OCI-LY7 (cell line): ENCODE results near the gene B3GLCT. TPM values are rescaled to one million over a fixed set of nuclear protein-coding genes. Genes with fewer than 3 reads are reported as not detected.

Experiments
- BruUV-seq: library from RNA; stranded (reverse); fragments of 400-500 nt; replicated peaks from 2 replicates; lab custom pipeline; 2021; lab: Mats Ljungman, UMichigan
- CTCF ChIA-PET: fragments of 300-600 bp; sonication (Branson Sonifier 250); formaldehyde crosslinking; loops from one replicate; lab custom pipeline; 2022; ENCODE audit warnings: antibody characterized with exemption; ENCODE audit not compliant: unreplicated experiment; lab: Charles Lee
- POLR2A ChIA-PET: fragments of 300-600 bp; sonication (Branson Sonifier 250); formaldehyde crosslinking; loops from one replicate; lab custom pipeline; 2022; ENCODE audit warnings: antibody characterized with exemption; lab: Charles Lee
- DNase-seq: peaks from one replicate; pipeline ENCODE4 v3.0.0-alpha.2; 2015; ENCODE audit warnings: low spot score
- H2AFZ ChIP-seq: fragments of 200-600 bp; sonication (generic), shearing (Covaris generic); 2 replicates; pipeline ENCODE4 v1.6.1; 2014; ENCODE audit warnings: mild to moderate bottlenecking, antibody characterized with exemption, low read length, moderate library complexity
- H3K27ac ChIP-seq: fragments of 200-600 bp; sonication (generic); 2 replicates; pipeline ENCODE4 v1.5.1; 2014; ENCODE audit warnings: mixed run types, low read depth, mild to moderate bottlenecking, moderate library complexity, low read length, inconsistent platforms; ENCODE audit not compliant: poor library complexity, severe bottlenecking
- H3K36me3 ChIP-seq: fragments of 200-600 bp; sonication (generic); 2 replicates; pipeline ENCODE4 v1.6.1; 2014; ENCODE audit warnings: mild to moderate bottlenecking, antibody characterized with exemption, low read length, moderate library complexity, mixed read lengths; ENCODE audit not compliant: insufficient read depth
- H3K4me1 ChIP-seq: fragments of 200-600 bp; sonication (generic); 2 replicates; pipeline ENCODE4 v1.5.1; 2014; ENCODE audit warnings: mild to moderate bottlenecking, low read length; ENCODE audit not compliant: insufficient read depth, poor library complexity, severe bottlenecking
- H3K4me2 ChIP-seq: fragments of 200-600 bp; sonication (generic); 2 replicates; pipeline ENCODE4 v1.6.1; 2014; ENCODE audit warnings: mild to moderate bottlenecking, low read length
- H3K4me3 ChIP-seq: fragments of 200-600 bp; sonication (generic); 2 replicates; pipeline ENCODE4 v1.5.1; 2014; ENCODE audit warnings: mild to moderate bottlenecking, low read depth, low read length; ENCODE audit not compliant: poor library complexity, severe bottlenecking
- H3K79me2 ChIP-seq: fragments of 200-600 bp; sonication (generic); 2 replicates; pipeline ENCODE4 v1.6.1; 2016; ENCODE audit warnings: low read depth, mild to moderate bottlenecking, low read length, moderate library complexity, mixed read lengths; ENCODE audit not compliant: insufficient read depth
- H3K9me2 ChIP-seq: fragments of 200-600 bp; sonication (generic); 2 replicates; pipeline ENCODE4 v1.6.1; 2016; ENCODE audit warnings: mild to moderate bottlenecking, low read length, mixed read lengths; ENCODE audit not compliant: insufficient read depth
- H3K9me3 ChIP-seq: fragments of 200-600 bp; sonication (generic); 2 replicates; pipeline ENCODE4 v1.6.1; 2014; ENCODE audit warnings: mild to moderate bottlenecking, mixed run types, low read length, mixed read lengths
- H4K20me1 ChIP-seq: fragments of 200-600 bp; sonication (generic); 2 replicates; pipeline ENCODE4 v1.6.1; 2014; ENCODE audit warnings: mild to moderate bottlenecking, antibody characterized with exemption, low read length, moderate library complexity, mixed read lengths; ENCODE audit not compliant: insufficient read depth
- EZH2phosphoT487 ChIP-seq: fragments of 200-600 bp; sonication (generic); IDR thresholded peaks from 2 replicates; pipeline ENCODE4 v1.6.1; 2018; ENCODE audit warnings: low read depth, borderline replicate concordance, mild to moderate bottlenecking, mixed run types, antibody characterized with exemption, low read length, moderate library complexity, mixed read lengths
- intact Hi-C: fragments of 100-400 bp; cut with micrococcal nuclease; formaldehyde crosslinking; loops from one replicate; pipeline ENCODE4 v1.10.0; 2022; ENCODE audit not compliant: unreplicated experiment
- total RNA-seq, 2 experiments: library from RNA; depleted of rRNA in 1 of 2; stranded (reverse); fragments of >200 nt in 1 of 2; shearing (Covaris generic) in 1 of 2; gene quantifications; 2 replicates each; pipeline ENCODE4 v1.2.3, GENCODE V29; 2014 to 2022
- TF ChIP-seq, protein P1 (sequence below): fragments of 200-600 bp; sonication (generic); conservative IDR thresholded peaks from 2 replicates; pipeline ENCODE4 v1.5.1; 2014; ENCODE audit warnings: mild to moderate bottlenecking, antibody characterized with exemption, low read length, moderate library complexity, mixed read lengths

B3GLCT gene
- total RNA-seq, 2 experiments from 2014 or later, result 3.7 to 4.3 TPM

DNA sequence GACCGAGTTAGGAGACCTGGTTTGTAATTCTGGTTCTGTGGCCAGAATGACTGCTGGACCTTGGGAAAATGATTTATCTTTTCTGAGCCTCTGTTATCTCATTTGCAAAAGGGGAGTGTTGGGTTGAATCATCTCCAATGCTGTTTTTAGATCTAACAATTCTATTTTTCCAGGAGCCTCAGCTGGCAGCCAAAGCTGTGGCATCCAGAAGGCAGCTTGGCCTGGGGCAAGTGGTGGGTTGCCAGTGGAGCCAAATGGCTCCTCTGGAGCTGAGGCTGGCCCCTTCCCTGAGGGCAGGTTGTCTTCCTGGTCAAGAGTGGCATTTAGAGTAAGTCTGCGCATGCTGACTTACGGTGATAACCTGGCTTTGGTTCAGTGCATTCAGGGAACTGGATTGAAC, 21.3 kb downstream of the B3GLCT start:
- CTCF ChIA-PET, result no interaction called here
- H3K4me3 ChIP-seq, result no peak overlapping the region
- no peaks in the 10 kb centered on the region for H3K36me3 ChIP-seq
- BruUV-seq, result no TSS peak
- intact Hi-C loops, result no loop called here
- H3K27ac ChIP-seq, result no peak overlapping the region
- POLR2A ChIA-PET, result no interaction called here
- no peaks in the 10 kb centered on the region for H3K79me2 ChIP-seq
- no peak for TF ChIP-seq EZH2phosphoT487
- TF ChIP-seq, protein P1, sequence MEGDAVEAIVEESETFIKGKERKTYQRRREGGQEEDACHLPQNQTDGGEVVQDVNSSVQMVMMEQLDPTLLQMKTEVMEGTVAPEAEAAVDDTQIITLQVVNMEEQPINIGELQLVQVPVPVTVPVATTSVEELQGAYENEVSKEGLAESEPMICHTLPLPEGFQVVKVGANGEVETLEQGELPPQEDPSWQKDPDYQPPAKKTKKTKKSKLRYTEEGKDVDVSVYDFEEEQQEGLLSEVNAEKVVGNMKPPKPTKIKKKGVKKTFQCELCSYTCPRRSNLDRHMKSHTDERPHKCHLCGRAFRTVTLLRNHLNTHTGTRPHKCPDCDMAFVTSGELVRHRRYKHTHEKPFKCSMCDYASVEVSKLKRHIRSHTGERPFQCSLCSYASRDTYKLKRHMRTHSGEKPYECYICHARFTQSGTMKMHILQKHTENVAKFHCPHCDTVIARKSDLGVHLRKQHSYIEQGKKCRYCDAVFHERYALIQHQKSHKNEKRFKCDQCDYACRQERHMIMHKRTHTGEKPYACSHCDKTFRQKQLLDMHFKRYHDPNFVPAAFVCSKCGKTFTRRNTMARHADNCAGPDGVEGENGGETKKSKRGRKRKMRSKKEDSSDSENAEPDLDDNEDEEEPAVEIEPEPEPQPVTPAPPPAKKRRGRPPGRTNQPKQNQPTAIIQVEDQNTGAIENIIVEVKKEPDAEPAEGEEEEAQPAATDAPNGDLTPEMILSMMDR, result no peak
- no peaks in the 10 kb centered on the region for H3K4me1 ChIP-seq
- no peak for DNase-seq
- no peak overlapping the region for H3K4me2 ChIP-seq
- no peaks in the 10 kb centered on the region for H3K9me3 ChIP-seq
- H2AFZ ChIP-seq, result no peak overlapping the region
- no peaks in the 10 kb centered on the region for H3K9me2 ChIP-seq
- H4K20me1 ChIP-seq, result no peaks in the 10 kb centered on the region

DNA sequence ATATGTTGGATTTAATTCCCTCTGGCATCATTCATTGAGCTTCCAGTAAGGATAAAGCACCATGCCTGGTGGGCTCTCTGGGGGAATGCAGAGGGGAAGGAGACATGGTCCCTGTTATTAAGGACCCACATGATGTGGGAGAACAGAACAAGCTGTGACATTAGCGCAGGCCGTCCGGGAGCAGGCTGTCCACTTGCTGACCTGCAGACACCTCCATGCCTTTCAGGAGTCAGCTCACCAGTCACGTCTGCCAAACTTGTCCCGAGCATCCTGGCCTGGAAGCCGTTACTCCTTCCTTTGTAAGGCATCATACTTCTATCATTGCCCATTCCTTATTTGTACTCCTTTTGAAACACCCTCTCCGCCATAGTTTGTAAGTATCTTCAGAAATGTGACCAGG, 23.4 kb downstream of the B3GLCT start:
- Histone ChIP-seq H3K27ac (no peak overlapping the region), H3K9me2 (no peaks in the 10 kb centered on the region), H3K79me2 (no peaks in the 10 kb centered on the region), H4K20me1 (no peaks in the 10 kb centered on the region), H3K4me2 (no peak overlapping the region), H3K36me3 (no peaks in the 10 kb centered on the region), H3K4me3 (no peak overlapping the region), H3K4me1 (no peaks in the 10 kb centered on the region), H3K9me3 (no peaks in the 10 kb centered on the region), H2AFZ (no peak overlapping the region)
- intact Hi-C loops, result no loop called here
- DNase-seq, result no peak
- CTCF ChIA-PET, result no interaction called here
- no TSS peak for BruUV-seq
- POLR2A ChIA-PET, result interaction anchor here (0.6 kb wide), 1 partner anchor 1233 kb away, joined by 5 read pairs; no protein-coding TSS in a partner anchor
- TF ChIP-seq, protein P1, result no peak
- no peak for TF ChIP-seq EZH2phosphoT487

- Histone ChIP-seq H3K9me3 (no peaks in the 10 kb centered on the region), H3K4me1 (no peaks in the 10 kb centered on the region), H3K36me3 (no peaks in the 10 kb centered on the region), H3K9me2 (no peaks in the 10 kb centered on the region), H2AFZ (no peak overlapping the region), H3K27ac (no peak overlapping the region), H3K4me2 (no peak overlapping the region), H4K20me1 (no peaks in the 10 kb centered on the region), H3K4me3 (no peak overlapping the region), H3K79me2 (no peaks in the 10 kb centered on the region)
- ChIA-PET CTCF (interaction anchor here (0.6 kb wide), 1 partner anchor 12 kb away, joined by 3 read pairs; no protein-coding TSS in a partner anchor), POLR2A (interaction anchor here (0.6 kb wide), 1 partner anchor 1233 kb away, joined by 5 read pairs; no protein-coding TSS in a partner anchor)
- TF ChIP-seq, protein P1, result no peak
- no peak for TF ChIP-seq EZH2phosphoT487
- intact Hi-C loops, result no loop called here
- no peak for DNase-seq
- no TSS peak for BruUV-seq
These were observed 23.9 kb downstream of the B3GLCT start for GRCh38 chr13:31223640-31224039.
